ENCODE measurements around the gene NXN.

DNA sequence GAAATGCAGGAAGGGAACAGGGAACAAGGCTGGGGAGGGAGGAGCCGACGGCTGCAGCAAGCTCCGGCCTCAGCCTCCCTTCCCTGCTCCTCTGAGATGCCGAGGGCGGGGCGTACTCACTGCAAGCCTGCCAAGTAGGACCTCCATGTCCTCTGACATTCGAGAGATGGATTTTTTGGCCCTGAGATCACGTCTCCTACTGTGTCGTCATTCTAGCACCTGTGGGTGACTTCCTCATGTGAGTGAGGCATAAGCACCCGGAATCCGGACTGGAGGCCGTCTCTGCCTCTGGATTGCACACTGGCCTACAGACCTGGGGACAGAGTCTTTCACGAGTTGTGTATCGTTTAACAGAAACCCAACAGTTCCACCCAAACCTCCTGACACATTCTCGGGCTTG is 183.0 kb downstream of the NXN start:
- TF ChIP-seq, protein P1, sequence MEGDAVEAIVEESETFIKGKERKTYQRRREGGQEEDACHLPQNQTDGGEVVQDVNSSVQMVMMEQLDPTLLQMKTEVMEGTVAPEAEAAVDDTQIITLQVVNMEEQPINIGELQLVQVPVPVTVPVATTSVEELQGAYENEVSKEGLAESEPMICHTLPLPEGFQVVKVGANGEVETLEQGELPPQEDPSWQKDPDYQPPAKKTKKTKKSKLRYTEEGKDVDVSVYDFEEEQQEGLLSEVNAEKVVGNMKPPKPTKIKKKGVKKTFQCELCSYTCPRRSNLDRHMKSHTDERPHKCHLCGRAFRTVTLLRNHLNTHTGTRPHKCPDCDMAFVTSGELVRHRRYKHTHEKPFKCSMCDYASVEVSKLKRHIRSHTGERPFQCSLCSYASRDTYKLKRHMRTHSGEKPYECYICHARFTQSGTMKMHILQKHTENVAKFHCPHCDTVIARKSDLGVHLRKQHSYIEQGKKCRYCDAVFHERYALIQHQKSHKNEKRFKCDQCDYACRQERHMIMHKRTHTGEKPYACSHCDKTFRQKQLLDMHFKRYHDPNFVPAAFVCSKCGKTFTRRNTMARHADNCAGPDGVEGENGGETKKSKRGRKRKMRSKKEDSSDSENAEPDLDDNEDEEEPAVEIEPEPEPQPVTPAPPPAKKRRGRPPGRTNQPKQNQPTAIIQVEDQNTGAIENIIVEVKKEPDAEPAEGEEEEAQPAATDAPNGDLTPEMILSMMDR (IDR thresholded peaks at IDR 0.05) = no peak
- no peak for TF ChIP-seq POLR2A (IDR thresholded peaks at IDR 0.05)
